Measurements from ENCODE around the gene TYMP. TPM values are rescaled to one million over a fixed set of nuclear protein-coding genes. Genes with fewer than 3 reads are reported as not detected.

Gene TYMP
- total RNA-seq, 1 donor from 2014 or later: 151 TPM

GRCh38 chr22:50572965-50573364 lies 43.2 kb upstream of the TYMP start:
- Histone ChIP-seq H3K27me3 (ENCODE audit: low read depth) (no peaks in the 10 kb centered on the region), H3K9me3 (no peaks in the 10 kb centered on the region), H3K36me3 (peaks cover 5% of the 10 kb centered on the region), H3K4me3 (no peak overlapping the region), H3K4me1 (no peaks in the 10 kb centered on the region), H3K27ac (no peak overlapping the region)
- DNase-seq (peak; percentile 21), ATAC-seq (no peak)
- intact Hi-C loops (cut with DNase I): no loop called here
- TF ChIP-seq CTCF (IDR thresholded peaks at IDR 0.05): no peak

GRCh38 chr22:50571264-50572175 lies 41.7 kb upstream of the TYMP start:
- intact Hi-C loops (cut with DNase I): no loop called here
- DNase-seq (peak; percentile 39), ATAC-seq (no peak)
- no peaks in the 10 kb centered on the region for H3K9me3 ChIP-seq
- no peaks in the 10 kb centered on the region for H3K27me3 ChIP-seq (ENCODE audit: low read depth)
- no peak overlapping the region for H3K4me3 ChIP-seq
- H3K36me3 ChIP-seq: peaks cover 5% of the 10 kb centered on the region
- H3K27ac ChIP-seq: no peak overlapping the region
- no peaks in the 10 kb centered on the region for H3K4me1 ChIP-seq
- no peak for TF ChIP-seq CTCF (IDR thresholded peaks at IDR 0.05)

- no peaks in the 10 kb centered on the region for H3K4me1 ChIP-seq
- ATAC-seq: no peak
- peaks cover 5% of the 10 kb centered on the region for H3K36me3 ChIP-seq
- no peak overlapping the region for H3K4me3 ChIP-seq
- no peaks in the 10 kb centered on the region for H3K27me3 ChIP-seq (ENCODE audit: low read depth)
- H3K27ac ChIP-seq: no peak overlapping the region
- TF ChIP-seq CTCF (IDR thresholded peaks at IDR 0.05): no peak
- H3K9me3 ChIP-seq: no peaks in the 10 kb centered on the region
- intact Hi-C loops (cut with DNase I): no loop called here
- no peak for DNase-seq
Observed at GRCh38 chr22:50570861-50571260, 41.0 kb upstream of the TYMP start.

- no peaks in the 10 kb centered on the region for H3K4me1 ChIP-seq
- TF ChIP-seq CTCF (IDR thresholded peaks at IDR 0.05): no peak
- H3K27me3 ChIP-seq (ENCODE audit: low read depth): no peaks in the 10 kb centered on the region
- no peak overlapping the region for H3K4me3 ChIP-seq
- ATAC-seq (no peak), DNase-seq (no peak)
- no peak overlapping the region for H3K27ac ChIP-seq
- peaks cover 5% of the 10 kb centered on the region for H3K36me3 ChIP-seq
- H3K9me3 ChIP-seq: no peaks in the 10 kb centered on the region
- intact Hi-C loops (cut with DNase I): no loop called here
Observed at GRCh38 chr22:50569896-50570535, 40.2 kb upstream of the TYMP start.

- no peak for TF ChIP-seq CTCF (IDR thresholded peaks at IDR 0.05)
- Histone ChIP-seq H3K27ac (no peak overlapping the region), H3K36me3 (peaks cover 5% of the 10 kb centered on the region), H3K4me3 (no peak overlapping the region), H3K4me1 (no peaks in the 10 kb centered on the region), H3K27me3 (ENCODE audit: low read depth) (no peaks in the 10 kb centered on the region), H3K9me3 (no peaks in the 10 kb centered on the region)
- DNase-seq (peak; percentile 32), ATAC-seq (no peak)
- intact Hi-C loops (cut with DNase I): no loop called here
Observed at GRCh38 chr22:50569041-50569459, 39.2 kb upstream of the TYMP start.

All from lower lobe of right lung (tissue), 2 donors.